HG02970 (cell line): ENCODE measurements around the gene NUP155.
A peak's percentile ranks its signal among the peaks of the same experiment; 100 is the strongest.
"Not testable (repeated sequence)": the region's sequence is repeated elsewhere in the genome, so short reads cannot be mapped to it uniquely, and the experiment has no call there.

Source experiments
- ATAC-seq: cut with Tn5 transposase; IDR thresholded peaks from one replicate; pipeline ENCODE4 v1.9.1; 2021; ENCODE audit warnings: mild to moderate bottlenecking, moderate library complexity, moderate number of reproducible peaks; ENCODE audit not compliant: unreplicated experiment, low FRiP score

The NUP155 gene

GRCh38 chr5:37370864-37371726, at the start of gene NUP155:
TSS of gene NUP155 (minus strand) at chr5:37371106. CDS start at chr5:37370977, 129 bp downstream.
- ATAC-seq, result peak; percentile 83

- no peak for ATAC-seq
Measured at GRCh38 chr5:37417347-37417746, 46.4 kb upstream of the NUP155 start.

DNA sequence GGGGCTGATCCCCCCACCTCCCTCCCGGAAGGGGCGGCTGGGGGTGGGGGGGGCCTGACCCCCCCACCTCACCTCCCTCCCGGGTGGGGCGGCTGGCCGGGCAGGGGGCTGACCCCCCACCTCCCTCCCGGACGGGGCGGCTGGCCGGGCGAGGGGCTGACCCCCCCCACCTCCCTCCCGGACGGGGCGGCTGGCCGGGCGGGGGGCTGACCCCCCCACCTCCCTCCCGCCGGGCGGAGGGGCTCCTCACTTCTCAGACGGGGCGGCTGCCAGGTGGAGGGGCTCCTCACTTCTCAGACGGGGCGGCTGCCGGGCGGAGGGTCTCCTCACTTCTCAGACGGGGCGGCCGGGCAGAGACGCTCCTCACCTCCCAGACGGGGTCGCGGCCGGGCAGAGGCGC, 44.5 kb upstream of the NUP155 start:
- not testable (repeated sequence) for ATAC-seq

DNA sequence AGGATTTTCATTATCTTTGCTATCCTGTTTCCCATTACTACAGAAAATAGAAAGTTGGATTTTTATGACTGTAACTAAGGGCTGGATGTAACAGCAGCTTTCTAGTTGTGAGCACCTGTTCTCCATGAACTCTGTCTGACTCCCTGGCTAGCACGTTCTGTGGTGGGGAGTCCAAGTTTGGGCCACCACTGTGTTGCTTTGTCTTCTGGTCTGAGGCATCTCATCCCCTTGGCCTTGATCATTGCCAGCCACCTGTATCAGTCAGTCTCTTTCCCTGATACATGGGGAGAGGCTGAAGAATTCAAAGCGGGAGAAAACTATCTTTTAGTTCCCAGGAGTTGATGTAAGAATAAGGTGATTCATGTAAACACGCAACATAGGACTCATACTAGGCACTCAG, 41.6 kb upstream of the NUP155 start:
- no peak for ATAC-seq

GRCh38 chr5:37400501-37400900, 29.6 kb upstream of the NUP155 start:
- ATAC-seq, result no peak

DNA sequence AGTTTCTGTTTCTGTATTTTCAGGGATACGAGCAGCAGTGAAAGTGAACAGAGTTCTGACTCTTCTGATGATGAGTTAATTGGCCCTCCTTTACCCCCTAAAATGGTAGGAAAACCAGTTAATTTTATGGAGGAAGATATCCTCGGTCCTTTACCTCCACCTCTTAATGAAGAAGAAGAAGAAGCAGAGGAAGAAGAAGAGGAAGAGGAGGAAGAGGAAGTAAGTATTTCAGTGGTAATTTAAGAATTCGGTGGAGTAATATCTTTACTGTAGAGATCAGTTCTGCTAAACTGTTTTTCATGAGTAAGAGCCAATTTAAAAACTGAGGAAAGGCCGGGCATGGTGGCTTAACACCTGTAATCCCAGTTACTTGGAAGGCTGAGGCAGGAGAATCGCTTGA, 25.4 kb upstream of the NUP155 start:
- ATAC-seq, result no peak

- no peak for ATAC-seq
Measured at GRCh38 chr5:37391591-37391990, 20.7 kb upstream of the NUP155 start.

DNA sequence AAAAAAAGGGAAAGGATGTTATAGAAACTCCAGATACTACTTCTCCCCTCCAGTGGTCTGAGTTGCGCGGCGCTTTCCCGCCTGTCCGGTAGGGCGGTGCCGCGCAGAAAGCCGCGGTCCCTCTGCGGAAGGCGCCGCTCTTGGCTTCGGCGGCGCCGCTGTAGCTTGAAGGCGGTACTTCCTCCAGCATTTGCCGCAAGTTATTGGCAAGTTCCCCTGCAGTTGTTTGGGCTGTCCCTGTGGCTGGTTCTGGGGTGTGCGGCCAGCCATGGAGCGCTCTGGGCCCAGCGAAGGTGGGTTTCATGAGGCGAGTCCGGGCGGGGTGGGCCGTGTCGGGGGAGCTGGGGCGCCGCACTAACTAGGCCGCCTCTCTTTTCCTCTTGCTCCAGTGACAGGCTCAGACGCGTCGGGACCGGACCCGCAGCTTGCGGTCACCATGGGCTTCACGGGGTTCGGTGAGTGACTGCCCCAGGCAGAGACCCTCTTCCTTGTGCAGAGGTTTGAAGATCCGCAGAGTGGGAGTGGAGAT, 8.3 kb upstream of the NUP155 start, which contains the start of gene WDR70:
Gene WDR70 (plus strand): TSS at position 219 of the 529 bp plus-strand sequence. CDS start 50 bp downstream, at position 269.
- ATAC-seq, result peak; percentile 95

- not testable (repeated sequence) for ATAC-seq
Measured at GRCh38 chr5:37378066-37378465, 7.2 kb upstream of the NUP155 start.

DNA sequence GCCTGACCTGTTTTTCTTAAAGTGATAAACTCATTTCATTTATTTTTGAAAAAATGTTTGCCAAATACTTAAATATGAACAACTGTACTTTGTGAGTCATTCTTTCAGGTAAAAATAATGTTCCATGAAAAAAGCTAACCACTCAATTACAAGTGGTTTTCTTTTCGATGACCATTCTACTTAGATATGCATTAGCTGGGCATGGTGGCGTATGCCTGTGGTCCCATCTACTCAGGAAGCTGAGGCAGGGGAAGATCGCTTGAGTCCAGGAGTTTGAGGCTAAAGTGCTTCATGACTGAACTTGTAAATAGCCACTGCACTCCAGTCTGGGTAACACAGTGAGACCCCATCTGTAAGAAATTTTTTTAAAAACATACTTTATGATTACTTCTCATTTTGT, 4.2 kb upstream of the NUP155 start:
- no peak for ATAC-seq

DNA sequence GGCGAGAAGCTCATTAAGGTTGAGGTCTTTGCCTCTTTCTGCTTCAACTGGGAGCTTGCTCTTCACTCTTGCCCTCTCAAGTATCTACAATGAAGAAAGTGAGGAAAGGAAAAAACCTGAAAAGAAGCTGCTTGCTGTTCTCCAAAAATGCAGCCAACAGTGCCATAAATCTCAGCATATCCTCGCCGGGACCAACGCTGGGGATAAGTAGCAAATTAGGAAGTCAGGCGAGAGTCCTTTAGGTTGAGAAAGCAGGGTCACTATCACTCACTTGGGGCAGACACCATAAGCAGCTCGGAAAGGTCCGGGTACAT, 399 bp downstream of the NUP155 start:
- no peak for ATAC-seq

DNA sequence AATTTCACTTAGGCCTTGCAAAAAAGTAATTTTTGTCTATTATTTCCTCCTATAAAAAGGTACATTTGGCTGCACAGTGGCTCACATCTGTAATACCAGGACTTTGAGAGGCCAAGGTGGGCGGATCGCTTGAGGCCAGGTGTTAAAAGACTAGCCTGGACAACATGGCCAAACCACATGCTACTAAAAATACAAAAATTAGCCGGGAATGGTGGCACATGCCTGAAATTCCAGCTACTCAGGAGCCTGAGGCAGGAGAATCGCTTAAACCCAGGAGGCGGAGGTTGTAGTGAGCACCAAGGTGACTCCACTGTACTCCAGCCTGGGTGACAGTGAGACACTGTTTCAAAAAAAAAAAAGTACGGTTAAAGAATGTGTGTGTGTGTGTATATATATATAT, 15.7 kb downstream of the NUP155 start:
- ATAC-seq, result no peak

DNA sequence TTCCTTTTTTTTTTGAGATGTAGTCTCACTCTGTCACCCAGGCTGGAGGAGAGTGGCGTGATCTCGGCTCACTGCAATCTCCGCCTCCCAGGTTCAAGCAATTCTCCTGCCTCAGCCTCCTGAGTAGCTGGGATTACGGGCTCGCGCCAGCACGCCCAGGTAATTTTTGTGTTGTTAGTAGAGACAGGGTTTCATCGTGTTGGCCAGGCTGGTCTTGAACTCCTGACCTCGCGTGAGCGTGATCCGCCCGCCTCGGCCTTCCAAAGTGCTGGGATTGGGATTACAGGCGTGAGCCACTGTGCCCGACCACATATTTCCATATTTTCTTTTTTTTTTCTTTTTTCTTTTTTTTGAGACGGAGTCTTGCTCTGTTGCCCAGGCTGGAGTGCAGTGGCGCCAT, 28.2 kb downstream of the NUP155 start:
- ATAC-seq, result not testable (repeated sequence)

DNA sequence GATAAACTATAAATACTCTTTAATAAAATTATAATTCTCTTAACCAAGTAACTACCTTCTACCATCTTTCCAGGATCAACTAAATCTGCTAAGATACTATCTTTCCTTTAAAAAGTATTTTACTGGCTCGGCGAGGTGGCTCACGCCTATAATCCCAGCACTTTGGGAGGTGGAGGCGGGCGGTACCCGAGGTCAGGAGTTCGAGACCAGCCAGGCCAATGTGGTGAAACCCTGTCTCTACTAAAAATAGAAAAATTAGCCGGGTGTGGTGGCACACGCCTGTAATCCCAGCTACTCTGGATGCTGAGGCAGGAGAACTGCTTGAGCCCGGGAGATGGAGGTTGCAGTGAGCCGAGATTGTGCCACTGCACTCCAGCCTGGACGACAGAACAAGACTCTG, 36.2 kb downstream of the NUP155 start:
- ATAC-seq, result not testable (repeated sequence)

DNA sequence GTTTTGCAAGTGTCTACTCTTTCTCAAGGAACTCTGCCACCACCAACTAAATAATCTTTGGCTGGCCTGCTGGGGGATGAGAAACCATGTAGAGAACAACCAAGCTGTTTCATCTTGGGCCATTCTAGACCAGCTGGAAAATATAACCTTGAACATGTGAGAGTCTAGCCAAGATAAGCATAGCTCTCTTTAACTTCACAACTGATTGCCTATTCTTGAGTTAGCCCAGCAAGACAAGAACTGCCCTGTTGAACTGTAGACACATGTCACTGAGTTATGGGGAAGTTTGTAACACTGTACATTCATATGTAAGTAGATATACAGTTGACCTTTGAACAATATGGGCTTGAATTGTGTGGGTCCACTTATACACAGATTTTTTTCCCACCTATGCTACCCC, 44.4 kb downstream of the NUP155 start:
- ATAC-seq, result no peak

GRCh38 chr5:37323607-37324006, 47.3 kb downstream of the NUP155 start:
- ATAC-seq, result no peak

GRCh38 chr5:37319037-37319782, 51.7 kb downstream of the NUP155 start:
- ATAC-seq, result no peak

DNA sequence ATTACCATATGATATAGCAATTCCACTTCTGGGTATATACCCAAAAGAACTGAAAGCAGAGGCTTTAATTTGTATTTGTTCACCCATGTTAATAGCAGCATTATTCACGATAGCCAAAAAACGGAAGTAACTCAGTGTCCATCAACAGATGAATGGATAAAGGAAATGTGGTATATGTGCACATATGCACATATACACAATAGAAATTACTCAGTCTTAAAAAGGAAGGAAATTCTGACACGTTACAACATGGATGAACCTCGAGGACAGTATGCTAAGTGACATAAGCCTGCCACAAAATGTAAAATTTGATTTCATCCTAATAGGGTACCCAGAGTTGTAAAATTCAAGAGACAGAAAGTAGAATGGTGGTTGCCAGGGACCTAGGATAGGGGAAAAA, 54.9 kb downstream of the NUP155 start:
- no peak for ATAC-seq

DNA sequence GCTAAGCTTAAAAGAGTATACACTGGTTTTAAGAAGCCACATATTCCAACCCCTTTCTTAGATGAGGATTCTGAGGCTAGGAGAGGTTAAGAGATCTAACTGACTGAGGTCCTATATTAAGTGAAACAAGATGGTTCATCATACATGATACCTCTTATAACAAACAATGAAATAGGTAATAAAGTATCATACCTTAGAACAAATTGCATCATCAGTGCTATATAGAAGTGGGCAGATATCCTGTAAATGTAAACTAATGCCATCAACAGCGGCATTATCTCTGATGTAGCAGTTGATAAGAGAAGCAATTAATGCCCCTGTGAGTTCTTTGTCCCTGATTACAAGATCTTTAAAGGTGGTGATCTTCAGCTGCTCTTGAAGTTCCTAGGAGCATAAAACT, 60.5 kb downstream of the NUP155 start:
- no peak for ATAC-seq

DNA sequence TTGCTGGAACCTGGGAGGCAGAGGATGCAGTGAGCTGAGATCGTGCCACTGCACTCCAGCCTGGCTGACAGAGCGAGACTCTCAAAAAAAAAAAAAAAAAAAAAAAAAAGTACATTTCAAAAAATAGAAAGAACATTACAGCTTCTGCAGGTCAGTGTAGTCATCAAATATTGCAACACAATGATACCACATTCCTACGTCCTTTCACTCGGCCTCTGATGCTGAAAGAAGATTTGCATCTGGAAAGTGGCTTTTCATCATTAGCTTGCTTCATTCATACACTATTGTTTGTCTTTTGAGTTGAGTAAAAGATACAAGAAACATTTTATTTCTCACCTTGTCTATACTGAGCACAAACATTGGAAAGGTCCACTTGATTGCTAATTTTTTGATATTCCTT, 62.1 kb downstream of the NUP155 start:
- no peak for ATAC-seq

GRCh38 chr5:37304888-37305287, 66.0 kb downstream of the NUP155 start:
- no peak for ATAC-seq
